ENCODE measurements around the gene VPS35.

Gene VPS35

GRCh38 chr16:46717692-46718091 is 28.7 kb upstream of the VPS35 start:
- in situ Hi-C loops (cut with HindIII; ENCODE audit: low pct_ligation_motif_present, low sequenced_read_pairs), result no loop called here
- TF ChIP-seq, protein P1, sequence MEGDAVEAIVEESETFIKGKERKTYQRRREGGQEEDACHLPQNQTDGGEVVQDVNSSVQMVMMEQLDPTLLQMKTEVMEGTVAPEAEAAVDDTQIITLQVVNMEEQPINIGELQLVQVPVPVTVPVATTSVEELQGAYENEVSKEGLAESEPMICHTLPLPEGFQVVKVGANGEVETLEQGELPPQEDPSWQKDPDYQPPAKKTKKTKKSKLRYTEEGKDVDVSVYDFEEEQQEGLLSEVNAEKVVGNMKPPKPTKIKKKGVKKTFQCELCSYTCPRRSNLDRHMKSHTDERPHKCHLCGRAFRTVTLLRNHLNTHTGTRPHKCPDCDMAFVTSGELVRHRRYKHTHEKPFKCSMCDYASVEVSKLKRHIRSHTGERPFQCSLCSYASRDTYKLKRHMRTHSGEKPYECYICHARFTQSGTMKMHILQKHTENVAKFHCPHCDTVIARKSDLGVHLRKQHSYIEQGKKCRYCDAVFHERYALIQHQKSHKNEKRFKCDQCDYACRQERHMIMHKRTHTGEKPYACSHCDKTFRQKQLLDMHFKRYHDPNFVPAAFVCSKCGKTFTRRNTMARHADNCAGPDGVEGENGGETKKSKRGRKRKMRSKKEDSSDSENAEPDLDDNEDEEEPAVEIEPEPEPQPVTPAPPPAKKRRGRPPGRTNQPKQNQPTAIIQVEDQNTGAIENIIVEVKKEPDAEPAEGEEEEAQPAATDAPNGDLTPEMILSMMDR (IDR thresholded peaks at IDR 0.05; ENCODE audit: low read depth, low read length, missing control alignments), result no peak
- Histone ChIP-seq H3K4me3 (ENCODE audit: low read depth, low read length) (no peak overlapping the region), H3K27me3 (replicated peaks) (no peaks in the 10 kb centered on the region), H3K36me3 (replicated peaks) (no peaks in the 10 kb centered on the region), H3K27ac (no peak overlapping the region)
- DNase-seq, result no peak

GRCh38 chr16:46715769-46716305 is 26.9 kb upstream of the VPS35 start:
- in situ Hi-C loops (cut with HindIII; ENCODE audit: low pct_ligation_motif_present, low sequenced_read_pairs), result no loop called here
- Histone ChIP-seq H3K27ac (no peak overlapping the region), H3K4me3 (ENCODE audit: low read depth, low read length) (no peak overlapping the region), H3K36me3 (replicated peaks) (no peaks in the 10 kb centered on the region), H3K27me3 (replicated peaks) (no peaks in the 10 kb centered on the region)
- TF ChIP-seq, protein P1 (IDR thresholded peaks at IDR 0.05; ENCODE audit: low read depth, low read length, missing control alignments), result no peak
- no peak for DNase-seq

DNA sequence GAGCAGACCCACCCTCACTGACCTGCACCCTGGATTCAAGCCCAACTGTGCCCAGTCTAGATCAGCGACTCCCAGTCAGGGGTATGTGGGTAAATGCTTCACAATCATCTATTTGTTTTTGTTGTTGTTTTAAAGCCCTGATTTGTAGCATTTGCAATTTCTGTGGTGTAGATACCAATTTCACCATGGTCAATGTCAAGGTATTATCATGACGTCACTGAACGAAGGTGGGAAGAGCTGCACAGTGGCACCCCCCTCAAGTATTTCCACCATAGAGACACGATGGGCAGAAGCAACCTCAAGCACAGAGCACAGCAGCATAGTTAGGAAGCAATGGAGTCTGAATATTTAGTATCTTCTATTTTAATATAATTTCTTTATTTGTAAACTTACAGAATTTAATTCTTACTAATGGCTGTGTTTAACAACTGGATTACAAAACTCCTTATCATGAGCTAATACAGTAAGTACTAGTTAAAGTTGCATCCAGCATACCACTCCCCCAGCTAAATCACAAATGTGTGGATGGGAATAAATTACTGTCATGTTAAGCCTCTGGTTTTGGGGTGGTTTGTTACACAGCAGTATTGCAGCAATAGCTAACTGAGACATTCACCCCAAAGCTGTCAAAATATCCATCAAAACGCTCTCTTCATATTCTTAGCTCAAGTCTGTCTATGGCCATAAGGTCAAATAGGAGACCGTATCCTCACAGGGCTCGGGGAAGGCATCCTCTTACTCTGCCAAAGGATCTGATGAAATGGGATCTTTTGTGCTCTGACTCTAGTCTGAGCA is 26.0 kb upstream of the VPS35 start:
- TF ChIP-seq, protein P1 (IDR thresholded peaks at IDR 0.05; ENCODE audit: low read depth, low read length, missing control alignments), result no peak
- no peak for DNase-seq
- H3K4me3 ChIP-seq (ENCODE audit: low read depth, low read length), result no peak overlapping the region
- no peaks in the 10 kb centered on the region for H3K27me3 ChIP-seq (replicated peaks)
- in situ Hi-C loops (cut with HindIII; ENCODE audit: low pct_ligation_motif_present, low sequenced_read_pairs), result no loop called here
- H3K36me3 ChIP-seq (replicated peaks), result no peaks in the 10 kb centered on the region
- H3K27ac ChIP-seq, result no peak overlapping the region

DNA sequence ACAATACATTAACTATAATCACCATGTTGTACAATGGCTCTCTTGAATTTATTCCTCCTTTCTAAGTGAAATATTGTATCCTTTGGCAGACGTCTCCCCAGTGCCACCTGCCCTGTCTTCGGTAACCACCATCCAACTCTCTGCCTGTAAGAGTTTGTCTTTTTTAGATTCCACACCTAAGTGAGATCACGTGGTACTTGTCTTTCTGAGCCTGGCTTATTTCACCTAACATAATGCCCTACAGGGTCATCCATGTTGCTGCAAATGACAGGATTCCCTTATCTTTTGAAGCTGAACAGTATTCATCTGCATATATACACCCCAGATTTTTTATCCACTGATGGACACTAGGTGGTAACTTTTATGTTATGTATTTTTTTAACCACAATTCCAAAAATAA is 24.7 kb upstream of the VPS35 start:
- Histone ChIP-seq H3K36me3 (replicated peaks) (no peaks in the 10 kb centered on the region), H3K27ac (no peak overlapping the region), H3K4me3 (ENCODE audit: low read depth, low read length) (no peak overlapping the region), H3K27me3 (replicated peaks) (no peaks in the 10 kb centered on the region)
- TF ChIP-seq, protein P1 (IDR thresholded peaks at IDR 0.05; ENCODE audit: low read depth, low read length, missing control alignments), result no peak
- DNase-seq, result no peak
- in situ Hi-C loops (cut with HindIII; ENCODE audit: low pct_ligation_motif_present, low sequenced_read_pairs), result no loop called here

GRCh38 chr16:46712911-46713310 is 23.9 kb upstream of the VPS35 start:
- in situ Hi-C loops (cut with HindIII; ENCODE audit: low pct_ligation_motif_present, low sequenced_read_pairs), result no loop called here
- TF ChIP-seq, protein P1 (IDR thresholded peaks at IDR 0.05; ENCODE audit: low read depth, low read length, missing control alignments), result no peak
- DNase-seq, result no peak
- Histone ChIP-seq H3K27ac (no peak overlapping the region), H3K36me3 (replicated peaks) (no peaks in the 10 kb centered on the region), H3K27me3 (replicated peaks) (no peaks in the 10 kb centered on the region), H3K4me3 (ENCODE audit: low read depth, low read length) (no peak overlapping the region)
